SH-SY5Y (cell line): ENCODE data around the gene C9.

Experiments
- GATA2 ChIP-seq: IDR thresholded peaks from 2 replicates; pipeline ENCODE4 v1.6.1; 2011; ENCODE audit warnings: mild to moderate bottlenecking, low read depth, low read length
- GATA3 ChIP-seq: IDR thresholded peaks from 2 replicates; pipeline ENCODE4 v1.6.1; 2011; ENCODE audit warnings: low read depth, mild to moderate bottlenecking, low read length, moderate library complexity

- TF ChIP-seq GATA2 (no peak), GATA3 (no peak)
These were observed 97.1 kb downstream of the C9 start for GRCh38 chr5:39267186-39267585.
